Embryonic facial prominence (tissue), 1 donor: Measurements from ENCODE around the gene IRF2BPL.

Experiments
- DNase-seq: peaks from one replicate; pipeline ENCODE4 v3.0.0-alpha.2; 2016; ENCODE audit errors: extremely low spot score

IRF2BPL gene

GRCh38 chr14:77011245-77011644 is 17.3 kb downstream of the IRF2BPL start:
- no peak for DNase-seq

- no peak for DNase-seq
Observed at GRCh38 chr14:77009014-77009413, 19.5 kb downstream of the IRF2BPL start.

- DNase-seq, result no peak
Observed at GRCh38 chr14:77008541-77008940, 20.0 kb downstream of the IRF2BPL start.

- DNase-seq, result no peak
Observed at GRCh38 chr14:77007975-77008421, 20.5 kb downstream of the IRF2BPL start.

DNA sequence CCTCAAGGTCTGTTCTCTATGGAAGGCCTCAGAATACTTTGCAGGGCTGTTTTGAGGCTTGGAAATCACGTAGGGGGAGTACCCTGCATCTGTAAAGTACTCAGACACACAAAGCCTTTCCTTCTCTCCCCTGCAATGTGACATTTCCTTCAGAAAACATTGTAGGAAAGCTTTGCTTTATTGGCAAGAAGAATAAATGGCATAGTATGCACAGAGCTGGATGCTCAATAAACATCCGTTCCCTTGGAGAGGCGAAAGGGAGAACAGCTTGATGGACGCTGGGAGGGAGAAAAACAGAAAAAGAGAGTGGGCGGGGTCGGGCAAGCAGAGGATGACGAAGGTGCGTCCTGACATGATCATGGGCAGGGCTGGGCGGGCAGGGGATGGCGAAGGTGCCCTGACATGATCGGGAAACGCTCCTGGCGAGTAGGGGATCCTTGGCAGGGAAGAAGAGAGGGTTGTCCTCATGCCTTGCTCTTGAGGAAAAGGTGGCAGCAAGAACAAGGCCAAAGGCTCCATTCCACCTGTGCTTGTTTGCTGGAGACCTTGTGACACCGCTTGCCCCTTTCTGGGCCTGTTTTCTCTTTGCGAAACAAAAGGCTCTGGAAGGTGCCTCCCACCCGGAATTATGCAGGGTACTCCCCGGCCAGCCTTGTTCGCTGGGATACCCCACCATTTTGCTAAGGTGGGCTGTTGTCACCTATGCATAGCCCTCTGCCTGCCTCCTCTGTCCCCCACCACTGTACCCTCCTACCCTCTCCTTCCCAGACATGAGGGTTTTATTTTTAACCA is 21.1 kb downstream of the IRF2BPL start:
- DNase-seq, result no peak

- DNase-seq, result no peak
Observed at GRCh38 chr14:77006132-77006531, 22.4 kb downstream of the IRF2BPL start.

- DNase-seq, result no peak
Observed at GRCh38 chr14:77005559-77005958, 22.9 kb downstream of the IRF2BPL start.

DNA sequence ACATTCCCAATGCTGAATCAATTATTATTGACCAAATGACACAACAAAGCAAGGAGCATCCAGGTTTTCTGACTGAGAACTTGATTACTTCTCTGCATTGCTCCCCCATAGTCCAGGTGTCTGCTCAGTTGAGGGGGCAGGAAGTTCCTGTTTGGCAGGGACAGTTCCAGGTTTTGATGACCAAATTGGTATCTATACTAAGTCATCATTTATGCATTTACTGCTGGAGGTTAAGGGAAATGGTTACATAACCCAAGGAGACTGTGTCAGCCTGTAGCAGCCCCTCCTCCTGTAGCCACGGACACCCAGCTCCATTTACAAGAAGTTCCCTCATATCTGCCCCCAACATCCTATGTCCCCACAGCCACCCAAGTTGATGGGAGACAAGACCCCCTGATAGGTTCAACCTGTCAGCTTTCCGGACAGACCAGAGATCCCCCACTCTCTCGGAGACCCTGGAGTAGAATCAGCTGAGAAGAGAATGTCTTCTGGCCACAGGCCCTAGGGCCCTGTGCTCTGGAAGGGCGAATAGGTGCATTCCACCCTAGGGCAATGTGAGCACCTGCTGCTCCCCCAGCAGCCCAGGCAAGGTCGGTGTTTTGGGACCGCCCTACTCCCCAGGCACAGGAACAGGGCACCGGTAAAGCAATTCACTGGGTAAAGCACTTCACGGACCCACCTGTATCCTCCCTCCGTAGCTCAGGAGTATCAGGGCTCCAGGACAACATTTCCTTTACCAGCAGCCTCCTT is 23.6 kb downstream of the IRF2BPL start:
- DNase-seq, result no peak

DNA sequence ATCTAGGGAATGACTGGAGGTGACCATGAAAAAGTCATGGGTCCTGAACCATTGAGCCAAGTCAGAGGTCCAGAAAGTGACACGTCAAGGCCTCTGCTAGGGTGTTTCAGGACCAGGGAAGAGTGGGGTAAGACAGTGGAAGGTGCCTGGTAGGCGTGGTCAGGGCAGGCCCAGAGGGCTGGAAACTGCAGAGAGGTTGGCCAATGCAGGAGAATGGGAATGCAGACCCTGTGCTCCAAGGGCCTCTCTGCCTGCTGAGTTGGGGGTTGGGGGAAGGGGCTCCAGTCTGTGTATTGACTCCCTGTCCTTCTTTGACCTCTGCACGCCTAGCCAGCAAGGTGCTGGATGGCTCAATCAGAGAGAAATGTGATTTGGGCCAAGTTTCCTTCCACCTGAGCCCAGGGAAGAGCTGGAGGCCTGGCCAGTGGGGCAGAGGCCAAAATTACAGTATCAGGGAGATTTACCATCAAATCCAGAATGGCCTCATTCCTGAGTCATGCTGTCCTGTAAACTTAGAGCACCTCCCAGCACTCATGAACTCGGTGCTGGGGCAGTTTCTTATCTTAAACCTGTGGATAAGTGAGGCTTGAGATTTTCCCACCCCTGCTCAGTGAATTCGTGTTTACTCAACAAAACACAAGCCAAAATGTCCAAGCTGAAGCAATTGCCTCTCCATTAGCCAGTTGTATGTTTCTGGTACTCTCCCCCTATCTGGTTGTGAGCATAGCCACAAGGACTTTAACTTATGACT is 24.4 kb downstream of the IRF2BPL start:
- no peak for DNase-seq

DNA sequence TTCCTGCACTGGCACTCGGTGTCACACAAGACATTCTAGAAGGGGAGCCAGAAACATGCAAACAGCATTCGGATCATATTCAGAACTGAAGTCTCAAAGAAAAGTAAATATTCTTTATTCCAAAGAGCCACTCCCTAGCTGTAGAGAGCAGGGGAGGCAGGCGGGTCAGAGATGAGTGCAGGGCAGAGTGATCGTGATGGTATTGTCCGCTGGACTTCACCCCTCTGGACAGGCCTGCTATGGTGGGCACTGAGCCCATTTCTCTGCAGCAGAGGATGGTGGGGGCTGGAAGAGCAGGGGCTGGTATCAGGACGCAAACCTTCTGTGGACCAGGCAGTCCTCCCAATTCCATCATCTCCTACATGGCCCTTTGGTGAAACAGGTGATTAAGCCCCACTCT is 25.6 kb downstream of the IRF2BPL start:
- DNase-seq, result no peak

GRCh38 chr14:77002335-77002734 is 26.2 kb downstream of the IRF2BPL start:
- DNase-seq, result no peak

- peak; percentile 75 for DNase-seq
Observed at GRCh38 chr14:77000340-77001270, 27.9 kb downstream of the IRF2BPL start.

- no peak for DNase-seq
Observed at GRCh38 chr14:76998910-76999309, 29.6 kb downstream of the IRF2BPL start.

- DNase-seq, result no peak
Observed at GRCh38 chr14:76997257-76997970, 31.1 kb downstream of the IRF2BPL start.

GRCh38 chr14:76996563-76997146 is 31.9 kb downstream of the IRF2BPL start:
- no peak for DNase-seq

DNA sequence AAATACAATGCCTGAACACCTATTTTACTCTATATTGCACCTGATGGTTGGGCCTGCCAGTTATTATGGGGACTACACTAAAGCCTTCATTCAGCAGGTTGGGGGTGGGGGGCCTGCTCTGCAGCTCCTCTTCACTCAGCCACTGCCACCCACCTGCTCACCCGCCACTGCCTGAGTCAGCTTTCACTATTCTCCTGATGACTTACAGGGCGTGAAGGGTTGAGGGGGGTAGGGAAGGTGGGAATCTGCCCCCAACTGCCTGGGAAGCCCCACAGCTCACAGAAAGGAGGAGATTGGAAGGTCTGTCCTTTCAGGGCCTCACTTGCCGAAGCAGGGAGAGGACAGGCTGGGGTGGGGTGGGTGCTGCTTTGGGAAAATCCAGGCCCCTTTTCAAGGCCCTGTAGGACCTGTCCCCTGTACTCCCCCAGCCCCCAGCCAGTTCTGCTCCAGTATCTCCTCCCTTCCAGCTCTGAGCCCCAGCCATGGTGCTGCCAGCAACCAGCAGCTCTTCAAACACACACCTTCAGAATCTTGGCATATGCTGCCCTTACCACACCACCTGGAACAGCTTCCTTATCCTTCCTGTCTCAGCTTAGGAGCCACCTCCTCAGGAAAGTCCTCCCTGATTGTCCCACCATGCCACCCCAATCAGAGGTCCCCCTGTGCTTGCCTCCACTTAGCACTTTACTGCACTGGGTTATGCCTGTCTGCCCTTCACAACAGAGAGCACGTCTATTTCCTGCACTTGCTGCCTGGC is 33.1 kb downstream of the IRF2BPL start:
- no peak for DNase-seq

GRCh38 chr14:76993752-76994151 is 34.8 kb downstream of the IRF2BPL start:
- no peak for DNase-seq

GRCh38 chr14:76990084-76990483 is 38.4 kb downstream of the IRF2BPL start:
- no peak for DNase-seq

DNA sequence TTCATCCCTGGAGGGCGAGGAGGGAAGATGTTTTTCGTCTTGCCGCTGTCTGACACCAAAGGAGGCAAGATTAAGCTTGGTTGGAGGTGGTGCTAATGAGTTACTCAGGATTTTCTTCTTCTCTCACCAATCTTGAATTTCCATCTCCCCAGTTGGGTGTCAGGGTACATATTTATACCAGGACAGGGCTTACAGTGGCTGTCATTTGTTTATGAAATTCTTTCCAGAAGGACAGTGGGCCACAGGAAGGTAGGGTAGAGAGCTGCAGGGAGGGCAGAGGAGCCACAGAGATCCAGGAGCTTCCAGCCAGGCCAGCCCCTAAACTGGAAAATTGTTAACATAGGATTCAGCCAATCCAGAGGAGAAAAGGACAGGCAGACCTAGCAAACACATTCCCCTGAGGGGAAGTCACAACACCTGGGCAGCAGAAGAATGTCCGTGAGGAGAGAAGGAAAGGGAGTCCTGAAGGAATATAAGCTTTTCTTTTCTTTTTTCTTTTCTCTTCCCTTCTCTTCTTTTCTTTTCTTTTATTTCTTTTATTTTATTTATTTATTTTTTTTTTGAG is 40.5 kb downstream of the IRF2BPL start:
- DNase-seq, result no peak
